B cell (primary cell): ENCODE results near the gene GATA1. TPM values are rescaled to one million over a fixed set of nuclear protein-coding genes. Genes with fewer than 3 reads are reported as not detected.

ENCODE experiments used
- ATAC-seq: fragments of 200-7000 bp; cut with Tn5 transposase; one replicate; pipeline ENCODE4 v1.10.0; 2021; ENCODE audit warnings: low read depth, mild to moderate bottlenecking, moderate number of reproducible peaks, moderate library complexity
- CTCF ChIA-PET: fragments of 350-600 bp; sonication (Branson Sonifier 250); formaldehyde crosslinking; loops from one replicate; lab custom pipeline; 2021; ENCODE audit warnings: antibody characterized with exemption, inconsistent platforms; lab: Charles Lee
- POLR2A ChIA-PET: fragments of 350-600 bp; sonication (Branson Sonifier 250); formaldehyde crosslinking; loops from one replicate; lab custom pipeline; 2021; ENCODE audit warnings: antibody characterized with exemption; lab: Charles Lee
- DNase-seq: peaks from one replicate; pipeline ENCODE4 v3.0.0; 2013
- H2AFZ ChIP-seq: 2 replicates; pipeline ENCODE4 v1.6.1; 2012; ENCODE audit warnings: mild to moderate bottlenecking, low read depth, low read length; ENCODE audit not compliant: insufficient read depth, poor library complexity, severe bottlenecking
- H3K27ac ChIP-seq, 2 donors: 1 replicate in 1 of 2; 2 replicates in 1 of 2; pipeline ENCODE4 v1.5.1; 2012 to 2013; ENCODE audit warnings: low read length in 2 of 2, mild to moderate bottlenecking in 2 of 2, moderate library complexity in 1 of 2
- H3K27me3 ChIP-seq, 4 experiments: fragments of 200-600 bp in 1 of 4; sonication (generic) in 1 of 4; replicated peaks in 1 of 4; 1 replicate in 2 of 4; 2 replicates in 2 of 4; pipeline versions ENCODE4 v1.6.1 to v1.7.0; 2013 to 2016; ENCODE audit warnings: low read length in 3 of 4, mild to moderate bottlenecking in 2 of 4, mixed read lengths in 1 of 4, moderate library complexity in 1 of 4; ENCODE audit not compliant: insufficient read depth in 4 of 4, control insufficient read depth in 3 of 4; ENCODE audit errors: control extremely low read depth in 1 of 4
- H3K36me3 ChIP-seq, 2 experiments: replicated peaks in 1 of 2; 1 replicate in 1 of 2; 2 replicates in 1 of 2; pipeline versions ENCODE4 v1.6.1 to v1.7.1; 2013; ENCODE audit warnings: low read length in 1 of 2; ENCODE audit not compliant: insufficient read depth in 2 of 2, control insufficient read depth in 1 of 2; ENCODE audit errors: control extremely low read depth in 1 of 2, extremely low read depth in 1 of 2
- H3K4me1 ChIP-seq, 2 donors: fragments of 200-600 bp in 1 of 2; sonication (generic) in 1 of 2; 1 replicate in 1 of 2; 2 replicates in 1 of 2; pipeline versions ENCODE4 v1.5.1 to v1.6.1; 2013 to 2017; ENCODE audit warnings: low read length in 2 of 2; ENCODE audit not compliant: control insufficient read depth in 2 of 2, insufficient read depth in 2 of 2
- H3K4me2 ChIP-seq: replicated peaks from 2 replicates; pipeline ENCODE3; 2012; ENCODE audit warnings: mild to moderate bottlenecking, low read depth, low read length; ENCODE audit not compliant: poor library complexity, severe bottlenecking
- H3K4me3 ChIP-seq, 5 experiments: fragments of 200-600 bp in 1 of 5; sonication (generic) in 1 of 5; 1 replicate in 3 of 5; 2 replicates in 2 of 5; pipeline versions ENCODE4 v1.5.1 to v1.7.0; 2011 to 2016; ENCODE audit warnings: low read length in 4 of 5, mild to moderate bottlenecking in 4 of 5, low read depth in 2 of 5, control low read depth in 1 of 5, moderate library complexity in 1 of 5; ENCODE audit not compliant: insufficient read depth in 1 of 5; ENCODE audit errors: control extremely low read depth in 1 of 5, extremely low read depth in 1 of 5
- H3K79me2 ChIP-seq: fragments of 200-600 bp; sonication (generic); one replicate; pipeline ENCODE4 v1.6.0; 2016; ENCODE audit warnings: low read length; ENCODE audit not compliant: control insufficient read depth, insufficient read depth
- H3K9ac ChIP-seq: fragments of 200-600 bp; sonication (generic); 2 replicates; pipeline ENCODE4 v1.6.1; 2017; ENCODE audit warnings: mild to moderate bottlenecking, low read length, moderate library complexity
- H3K9me3 ChIP-seq, 3 donors: one replicate each; pipeline versions ENCODE4 v1.6.1 to v1.7.1; 2013; ENCODE audit warnings: low read length in 2 of 3; ENCODE audit not compliant: control insufficient read depth in 2 of 3, insufficient read depth in 1 of 3; ENCODE audit errors: control extremely low read depth in 1 of 3
- H4K20me1 ChIP-seq: 2 replicates; pipeline ENCODE4 v1.6.0; 2012; ENCODE audit warnings: mild to moderate bottlenecking, low read length; ENCODE audit not compliant: insufficient read depth, control insufficient read depth, poor library complexity, severe bottlenecking
- H3K27ac Mint-ChIP-seq: one replicate; pipeline ENCODE4 v1.8.0; 2021; ENCODE audit warnings: mixed read lengths
- H3K27me3 Mint-ChIP-seq: one replicate; pipeline ENCODE4 v1.8.0; 2021; ENCODE audit warnings: mixed read lengths
- H3K4me1 Mint-ChIP-seq: one replicate; pipeline ENCODE4 v1.8.0; 2021; ENCODE audit warnings: mixed read lengths
- H3K4me3 Mint-ChIP-seq: one replicate; pipeline ENCODE4 v1.8.0; 2021; ENCODE audit warnings: mixed read lengths
- H3K9me3 Mint-ChIP-seq: one replicate; pipeline ENCODE4 v1.8.0; 2022; ENCODE audit warnings: mixed read lengths; ENCODE audit not compliant: insufficient read depth
- CTCF ChIP-seq: fragments of 200-600 bp; IDR thresholded peaks from one replicate; pipeline ENCODE4 v1.8.0; 2022; ENCODE audit warnings: antibody characterized with exemption, mild to moderate bottlenecking
- EZH2 ChIP-seq: IDR thresholded peaks from 2 replicates; pipeline ENCODE4 v1.6.1; 2012; ENCODE audit warnings: borderline replicate concordance, low read depth, mild to moderate bottlenecking, moderate library complexity, low read length; ENCODE audit not compliant: insufficient read depth, poor library complexity, severe bottlenecking
- WGBS: methylation state at CpG from one replicate; pipeline ENCODE4 v1.1.5; 2013; ENCODE audit warnings: missing lambda C conversion rate; ENCODE audit not compliant: insufficient coverage; 5-methylcytosine and 5-hydroxymethylcytosine counted together
- intact Hi-C: fragments of 100-400 bp; cut with micrococcal nuclease; formaldehyde crosslinking; loops from one replicate; pipeline ENCODE4 v1.10.0; 2022
- polyA plus RNA-seq: library from polyadenylated mRNA; depleted of rRNA; stranded (reverse); fragments of >200 nt; gene quantifications from 2 replicates; pipeline ENCODE4 v1.2.3, GENCODE V29; 2012
- total RNA-seq, 2 donors: library from RNA; stranded (reverse); fragments of 120-200 nt in 1 of 2; gene quantifications; 1 replicate in 1 of 2; 2 replicates in 1 of 2; pipeline versions ENCODE4 v1.2.3 to v1.2.4, GENCODE V29; 2013 to 2022

GATA1 gene
- total and polyA plus RNA-seq, 2 donors (not counting 1 experiment from before 2014, with no cell fraction given) = not detected

DNA sequence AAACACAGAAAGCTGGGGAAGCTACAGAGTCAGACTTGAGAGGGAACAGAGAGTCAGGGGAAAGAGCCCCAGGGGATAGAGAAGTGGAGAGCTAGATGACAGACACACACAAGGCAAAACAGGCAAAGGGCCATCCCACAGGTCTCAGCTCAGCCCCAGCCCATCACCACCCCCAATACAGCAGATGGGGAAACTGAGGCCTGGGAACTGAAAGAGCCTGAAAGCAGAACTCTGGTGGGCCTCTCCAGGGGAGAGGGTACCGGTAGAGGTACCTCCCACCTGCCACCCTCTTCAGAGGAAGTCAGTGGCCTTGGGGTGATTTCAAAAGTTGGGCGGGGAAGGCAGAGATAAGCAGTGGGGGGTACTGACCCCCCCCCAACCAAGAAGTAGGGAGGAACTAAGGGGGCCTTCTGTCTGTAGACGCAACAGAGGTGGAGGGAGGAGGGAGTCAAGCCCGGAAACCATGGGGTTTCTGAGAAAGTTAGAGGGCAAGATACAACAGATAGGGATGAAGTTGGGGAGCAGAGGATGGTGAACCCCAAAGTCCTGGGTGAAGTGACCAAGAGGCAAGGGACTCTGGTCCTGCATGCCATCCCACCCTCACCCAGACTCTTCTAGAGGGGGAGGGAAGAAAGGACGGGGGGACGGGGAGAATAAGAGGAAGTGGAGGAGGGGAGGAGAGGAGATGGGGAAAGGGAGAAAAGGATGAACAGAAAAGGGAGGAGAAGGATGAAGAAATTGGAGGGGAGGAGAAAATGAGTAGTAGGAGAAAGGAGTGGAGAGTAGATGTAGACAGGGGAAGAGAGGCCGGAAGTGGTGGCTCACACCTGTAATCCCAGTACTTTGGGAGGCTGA, 3.2 kb downstream of the GATA1 start:
- CTCF ChIA-PET = no interaction called here
- 23% methylated on average over 3 of the region's 7 CpGs for WGBS
- H3K4me1 Mint-ChIP-seq = no peaks in the 10 kb centered on the region
- POLR2A ChIA-PET = no interaction called here
- Histone ChIP-seq H3K9me3 (no peaks in the 10 kb centered on the region), H2AFZ (no peak overlapping the region), H3K27ac (no peak overlapping the region), H3K9ac (no peak overlapping the region), H4K20me1 (no peaks in the 10 kb centered on the region), H3K36me3 (no peaks in the 10 kb centered on the region), H3K79me2 (no peaks in the 10 kb centered on the region), H3K4me2 (no peak overlapping the region), H3K27me3 (no peaks in the 10 kb centered on the region), H3K4me1 (no peaks in the 10 kb centered on the region), H3K4me3 (no peak overlapping the region)
- no peak overlapping the region for H3K27ac Mint-ChIP-seq
- peaks cover 12% of the 10 kb centered on the region for H3K27me3 Mint-ChIP-seq
- ATAC-seq = no peak
- TF ChIP-seq EZH2 = no peak
- no peak for TF ChIP-seq CTCF
- no peaks in the 10 kb centered on the region for H3K9me3 Mint-ChIP-seq
- H3K4me3 Mint-ChIP-seq = no peak overlapping the region
- intact Hi-C loops = no loop called here
- DNase-seq = no peak

DNA sequence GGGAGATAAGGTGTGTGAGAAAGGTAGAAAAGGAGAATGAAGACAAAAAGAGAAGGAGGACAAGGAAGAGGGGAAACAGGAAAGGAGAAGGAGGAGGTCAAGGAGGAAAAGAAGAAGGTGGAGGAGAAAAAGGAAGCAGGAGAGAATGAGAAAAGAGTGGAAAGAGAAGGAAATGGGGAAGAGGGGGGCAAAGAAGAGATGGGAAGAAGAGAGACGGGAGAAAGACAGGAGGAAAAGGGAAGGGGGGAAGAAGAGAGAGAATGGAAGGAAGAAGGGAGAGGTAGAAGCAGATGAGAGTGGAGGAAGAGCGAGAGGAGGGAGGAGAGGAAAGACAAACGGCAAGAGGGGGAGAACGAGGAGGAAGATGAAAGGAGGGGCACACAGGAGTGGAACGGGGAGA, 4.1 kb downstream of the GATA1 start:
- 87% methylated on average over 1 of the region's 5 CpGs for WGBS
- Histone ChIP-seq H3K79me2 (no peaks in the 10 kb centered on the region), H3K9me3 (no peaks in the 10 kb centered on the region), H2AFZ (no peak overlapping the region), H4K20me1 (no peaks in the 10 kb centered on the region), H3K36me3 (no peaks in the 10 kb centered on the region), H3K4me2 (no peak overlapping the region), H3K4me1 (no peaks in the 10 kb centered on the region), H3K27ac (no peak overlapping the region), H3K27me3 (no peaks in the 10 kb centered on the region), H3K9ac (no peak overlapping the region), H3K4me3 (no peak overlapping the region)
- intact Hi-C loops = no loop called here
- no peak for ATAC-seq
- no peak overlapping the region for H3K4me3 Mint-ChIP-seq
- H3K4me1 Mint-ChIP-seq = no peaks in the 10 kb centered on the region
- no peaks in the 10 kb centered on the region for H3K9me3 Mint-ChIP-seq
- CTCF ChIA-PET = no interaction called here
- TF ChIP-seq EZH2 = no peak
- no peak for TF ChIP-seq CTCF
- H3K27me3 Mint-ChIP-seq = peaks cover 12% of the 10 kb centered on the region
- H3K27ac Mint-ChIP-seq = no peak overlapping the region
- DNase-seq = no peak
- POLR2A ChIA-PET = no interaction called here
